Muscle of leg (tissue), 11 donors: ENCODE data around the gene JAKMIP1. TPM values are rescaled to one million over a fixed set of nuclear protein-coding genes. Genes with fewer than 3 reads are reported as not detected.
"Not testable (repeated sequence)": the region's sequence is repeated elsewhere in the genome, so short reads cannot be mapped to it uniquely, and the experiment has no call there.

Experiments used
- DNase-seq: peaks from one replicate; pipeline ENCODE4 v3.0.0; 2013
- H3K27ac ChIP-seq: one replicate; pipeline ENCODE4 v1.5.1; 2013; ENCODE audit warnings: mild to moderate bottlenecking, low read length, control low read depth
- H3K27me3 ChIP-seq: one replicate; pipeline ENCODE4 v1.6.1; 2013; ENCODE audit warnings: low read length; ENCODE audit not compliant: control insufficient read depth, insufficient read depth
- H3K36me3 ChIP-seq: one replicate; pipeline ENCODE4 v1.6.1; 2013; ENCODE audit warnings: low read length; ENCODE audit not compliant: control insufficient read depth, insufficient read depth
- H3K4me1 ChIP-seq: one replicate; pipeline ENCODE4 v1.6.1; 2013; ENCODE audit warnings: low read length; ENCODE audit not compliant: control insufficient read depth, insufficient read depth
- H3K4me3 ChIP-seq: one replicate; pipeline ENCODE4 v1.5.1; 2013; ENCODE audit warnings: low read length, control low read depth
- H3K9me3 ChIP-seq: replicated peaks from 2 replicates; pipeline ENCODE4 v1.6.1; 2013; ENCODE audit warnings: low read depth, low read length; ENCODE audit not compliant: control insufficient read depth
- WGBS: methylation state at CpG from one replicate; pipeline ENCODE4 v1.1.5; 2013; ENCODE audit warnings: missing lambda C conversion rate; ENCODE audit not compliant: insufficient coverage; 5-methylcytosine and 5-hydroxymethylcytosine counted together
- polyA plus RNA-seq, 8 donors: library from polyadenylated mRNA; unstranded; fragments of 120-200 nt; gene quantifications; one replicate each; pipeline versions ENCODE4 v1.2.1 to v1.2.3, GENCODE V29; 2013; ENCODE audit warnings: inconsistent platforms in 1 of 8, low replicate concordance in 1 of 8; ENCODE audit not compliant: insufficient read length in 8 of 8, insufficient read depth in 1 of 8
- total RNA-seq: library from RNA; stranded (reverse); fragments of 120-200 nt; gene quantifications from one replicate; pipeline ENCODE4 v1.2.4, GENCODE V29; 2013

Gene JAKMIP1
- total and polyA plus RNA-seq, 9 donors, result 0.04 to 0.39 TPM; not detected in 7

- Histone ChIP-seq H3K27ac (no peak overlapping the region), H3K36me3 (no peaks in the 10 kb centered on the region), H3K9me3 (no peaks in the 10 kb centered on the region), H3K27me3 (peaks cover 12% of the 10 kb centered on the region), H3K4me3 (no peak overlapping the region), H3K4me1 (peaks cover 2% of the 10 kb centered on the region)
- WGBS, result 23% methylated on average over 4 of the region's 4 CpGs
- DNase-seq, result peak; percentile 24
These were observed 203.7 kb downstream of the JAKMIP1 start for GRCh38 chr4:5996641-5997040.

GRCh38 chr4:5995901-5996623 is 204.3 kb downstream of the JAKMIP1 start:
- DNase-seq, result no peak
- Histone ChIP-seq H3K4me1 (peaks cover 2% of the 10 kb centered on the region), H3K36me3 (no peaks in the 10 kb centered on the region), H3K9me3 (no peaks in the 10 kb centered on the region), H3K4me3 (no peak overlapping the region), H3K27me3 (peaks cover 12% of the 10 kb centered on the region), H3K27ac (no peak overlapping the region)
- 25% methylated on average over 16 of the region's 19 CpGs for WGBS

- Histone ChIP-seq H3K27ac (no peak overlapping the region), H3K4me1 (peaks cover 2% of the 10 kb centered on the region), H3K27me3 (peaks cover 8% of the 10 kb centered on the region), H3K9me3 (no peaks in the 10 kb centered on the region), H3K4me3 (no peak overlapping the region), H3K36me3 (no peaks in the 10 kb centered on the region)
- DNase-seq, result no peak
- WGBS, result 84% methylated on average over 19 of the region's 23 CpGs
These were observed 206.2 kb downstream of the JAKMIP1 start for GRCh38 chr4:5993876-5994811.

- DNase-seq, H3K27me3 ChIP-seq, H3K36me3 ChIP-seq, H3K9me3 ChIP-seq, H3K4me3 ChIP-seq, H3K27ac ChIP-seq, H3K4me1 ChIP-seq: not testable (repeated sequence)
- WGBS, result 70% methylated on average over 3 of the region's 9 CpGs
These were observed 207.0 kb downstream of the JAKMIP1 start for GRCh38 chr4:5993346-5993745.

- H3K36me3 ChIP-seq, result no peaks in the 10 kb centered on the region
- 62% methylated on average over 9 of the region's 11 CpGs for WGBS
- DNase-seq, result no peak
- no peak overlapping the region for H3K27ac ChIP-seq
- peaks cover 2% of the 10 kb centered on the region for H3K4me1 ChIP-seq
- peaks cover 4% of the 10 kb centered on the region for H3K27me3 ChIP-seq
- H3K4me3 ChIP-seq, result no peak overlapping the region
- H3K9me3 ChIP-seq, result no peaks in the 10 kb centered on the region
These were observed 207.5 kb downstream of the JAKMIP1 start for GRCh38 chr4:5992828-5993321.

- Histone ChIP-seq H3K4me1 (peaks cover 2% of the 10 kb centered on the region), H3K4me3 (no peak overlapping the region), H3K36me3 (no peaks in the 10 kb centered on the region), H3K9me3 (no peaks in the 10 kb centered on the region), H3K27me3 (peaks cover 4% of the 10 kb centered on the region), H3K27ac (no peak overlapping the region)
- DNase-seq, result no peak
- 51% methylated on average over 10 of the region's 17 CpGs for WGBS
These were observed 208.1 kb downstream of the JAKMIP1 start for GRCh38 chr4:5992171-5992827.

- Histone ChIP-seq H3K9me3 (no peaks in the 10 kb centered on the region), H3K36me3 (no peaks in the 10 kb centered on the region), H3K27me3 (peaks cover 4% of the 10 kb centered on the region), H3K27ac (no peak overlapping the region), H3K4me1 (peaks cover under 1% of the 10 kb centered on the region), H3K4me3 (no peak overlapping the region)
- WGBS, result 33% methylated on average over 1 of the region's 1 CpG
- DNase-seq, result no peak
These were observed 208.9 kb downstream of the JAKMIP1 start for GRCh38 chr4:5991405-5991804.

- Histone ChIP-seq H3K9me3 (no peaks in the 10 kb centered on the region), H3K4me3 (no peak overlapping the region), H3K4me1 (no peaks in the 10 kb centered on the region), H3K36me3 (no peaks in the 10 kb centered on the region), H3K27ac (no peak overlapping the region), H3K27me3 (peaks cover 4% of the 10 kb centered on the region)
- no peak for DNase-seq
- WGBS, result 85% methylated on average over 15 of the region's 16 CpGs
These were observed 209.7 kb downstream of the JAKMIP1 start for GRCh38 chr4:5990446-5991160.

GRCh38 chr4:5989236-5990225 is 210.8 kb downstream of the JAKMIP1 start:
- no peak overlapping the region for H3K27ac ChIP-seq
- 83% methylated on average over 17 of the region's 18 CpGs for WGBS

More at GRCh38 chr4:5989236-5990225, 210.8 kb downstream of the JAKMIP1 start:
- DNase-seq, result no peak
- H3K4me3 ChIP-seq, result no peak overlapping the region
- no peaks in the 10 kb centered on the region for H3K36me3 ChIP-seq
- H3K4me1 ChIP-seq, result no peaks in the 10 kb centered on the region
- peaks cover 3% of the 10 kb centered on the region for H3K9me3 ChIP-seq
- H3K27me3 ChIP-seq, result peaks cover 4% of the 10 kb centered on the region
